WTC11 (cell line): ENCODE data around the gene PPP4C. TPM values are rescaled to one million over a fixed set of nuclear protein-coding genes. Genes with fewer than 3 reads are reported as not detected.

Experiments
- ATAC-seq: fragments of 200-7000 bp; cut with Tn5 transposase; 2 replicates; pipeline ENCODE4 v1.10.0; 2021; ENCODE audit warnings: mild to moderate bottlenecking, moderate library complexity
- CTCF ChIA-PET: fragments of 300-600 bp; sonication (Branson Sonifier 250); formaldehyde crosslinking; loops from one replicate; lab custom pipeline; 2021; ENCODE audit warnings: antibody characterized with exemption; lab: Charles Lee
- POLR2A ChIA-PET: fragments of 350-600 bp; sonication (Branson Sonifier 250); formaldehyde crosslinking; loops from one replicate; lab custom pipeline; 2021; ENCODE audit warnings: antibody characterized with exemption; lab: Charles Lee
- DNase-seq: peaks from one replicate; pipeline ENCODE4 v3.0.0; 2021; ENCODE audit warnings: low spot score
- H3K27ac Mint-ChIP-seq: 2 replicates; pipeline ENCODE4 v1.8.0; 2021; ENCODE audit warnings: mixed read lengths
- H3K27me3 Mint-ChIP-seq: 2 replicates; pipeline ENCODE4 v1.8.0; 2021; ENCODE audit warnings: low read depth, mild to moderate bottlenecking, moderate library complexity, mixed read lengths
- H3K36me3 Mint-ChIP-seq: 2 replicates; pipeline ENCODE4 v1.8.0; 2021; ENCODE audit warnings: mixed read lengths
- H3K4me1 Mint-ChIP-seq: 2 replicates; pipeline ENCODE4 v1.8.0; 2022; ENCODE audit warnings: mixed read lengths
- H3K4me3 Mint-ChIP-seq: 2 replicates; pipeline ENCODE4 v1.8.0; 2021; ENCODE audit warnings: mild to moderate bottlenecking, moderate library complexity, mixed read lengths
- H3K9me3 Mint-ChIP-seq: 2 replicates; pipeline ENCODE4 v1.8.0; 2021; ENCODE audit warnings: mixed read lengths
- AFF4 ChIP-seq: sonication (generic); formaldehyde crosslinking; IDR thresholded peaks from 2 replicates; pipeline ENCODE4 v1.8.1; 2023; ENCODE audit warnings: mild to moderate bottlenecking, missing genetic modification reagents, borderline replicate concordance
- ARID4B ChIP-seq: sonication (generic); formaldehyde crosslinking; IDR thresholded peaks from 2 replicates; pipeline ENCODE4 v1.8.0; 2023; ENCODE audit warnings: missing genetic modification reagents, mild to moderate bottlenecking, borderline replicate concordance
- CREB1 ChIP-seq: sonication (generic); formaldehyde crosslinking; IDR thresholded peaks from 2 replicates; pipeline ENCODE4 v1.8.0; 2023; ENCODE audit warnings: mild to moderate bottlenecking, missing genetic modification reagents
- E2F4 ChIP-seq: sonication (generic); formaldehyde crosslinking; IDR thresholded peaks from 2 replicates; pipeline ENCODE4 v1.8.1; 2022; ENCODE audit warnings: low read depth, mild to moderate bottlenecking, moderate library complexity, missing genetic modification reagents, borderline replicate concordance
- PRDM15 ChIP-seq: sonication (generic); formaldehyde crosslinking; IDR thresholded peaks from 2 replicates; pipeline ENCODE4 v1.8.0; 2022; ENCODE audit warnings: missing genetic modification reagents
- TEAD4 ChIP-seq: sonication (generic); formaldehyde crosslinking; IDR thresholded peaks from 2 replicates; pipeline ENCODE4 v1.8.0; 2022; ENCODE audit warnings: mild to moderate bottlenecking, missing genetic modification reagents
- ZBTB21 ChIP-seq: sonication (generic); formaldehyde crosslinking; IDR thresholded peaks from 2 replicates; pipeline ENCODE4 v1.8.1; 2023; ENCODE audit warnings: mild to moderate bottlenecking, missing genetic modification reagents, borderline replicate concordance
- ZNF219 ChIP-seq: sonication (generic); formaldehyde crosslinking; IDR thresholded peaks from 2 replicates; pipeline ENCODE4 v1.8.0; 2023; ENCODE audit warnings: missing genetic modification reagents, mild to moderate bottlenecking, borderline replicate concordance
- ZNF423 ChIP-seq: fragments of 250-450 bp; sonication (Bioruptor Pico); IDR thresholded peaks from 2 replicates; pipeline ENCODE4 v2.1.2; 2022; ENCODE audit warnings: mild to moderate bottlenecking, moderate library complexity
- total RNA-seq: library from RNA; stranded (reverse); gene quantifications from 3 replicates; pipeline ENCODE4 v1.2.3, GENCODE V29; 2021

PPP4C gene
- total RNA-seq, 1 experiment from 2014 or later: 164 TPM

- TF ChIP-seq AFF4 (CRISPR knock-in tag) (no peak), ZNF219 (CRISPR knock-in tag) (no peak), PRDM15 (CRISPR knock-in tag) (no peak), CREB1 (no peak), TEAD4 (CRISPR knock-in tag) (no peak), E2F4 (CRISPR knock-in tag) (no peak)
Measured at GRCh38 chr16:30070490-30070889, 5.3 kb upstream of the PPP4C start (continued).

GRCh38 chr16:30076276-30076791 lies 540 bp downstream of the PPP4C start:
- Mint-ChIP-seq H3K4me1 (peaks cover 22% of the 10 kb centered on the region), H3K27ac (peak overlapping the region; percentile 61), H3K4me3 (peak overlapping the region; percentile 89), H3K36me3 (peaks cover 43% of the 10 kb centered on the region), H3K27me3 (no peaks in the 10 kb centered on the region), H3K9me3 (no peaks in the 10 kb centered on the region)
- TF ChIP-seq ZNF423 (no peak), ZBTB21 (CRISPR knock-in tag) (no peak), ARID4B (CRISPR knock-in tag) (0 out of 2 replicates have a peak, but pooled peaks have one; percentile 0)
- ChIA-PET POLR2A (interaction anchor here (0.9 to 1.2 kb wide), 3 partner anchors 9 to 19 kb away, joined by 3 to 7 read pairs (median 3); partner anchors contain the start of genes TBX6 and YPEL3), CTCF (interaction anchor here (1.0 to 6.0 kb wide), 4 partner anchors 11 to 36 kb away, joined by 4 to 45 read pairs (median 9); partner anchors contain the start of genes ALDOA and TBX6)
- ATAC-seq (peak; percentile 8), DNase-seq (no peak)
